Osteocyte (in vitro differentiated cells): ENCODE measurements around the gene SPSB3. TPM values are rescaled to one million over a fixed set of nuclear protein-coding genes. Genes with fewer than 3 reads are reported as not detected.

ENCODE experiments used
- DNase-seq: peaks from one replicate; pipeline ENCODE4 v3.0.0; 2021; ENCODE audit warnings: mixed read lengths; ENCODE audit not compliant: unreplicated experiment; ENCODE audit errors: extremely low spot score
- H3K27ac Mint-ChIP-seq: one replicate; pipeline ENCODE4 v1.8.0; 2021; ENCODE audit warnings: mild to moderate bottlenecking, mixed read lengths; ENCODE audit not compliant: unreplicated experiment
- H3K27me3 Mint-ChIP-seq: one replicate; pipeline ENCODE4 v1.8.0; 2021; ENCODE audit warnings: mixed read lengths; ENCODE audit not compliant: unreplicated experiment
- H3K36me3 Mint-ChIP-seq: one replicate; pipeline ENCODE4 v1.8.0; 2021; ENCODE audit warnings: mixed read lengths; ENCODE audit not compliant: unreplicated experiment
- H3K4me1 Mint-ChIP-seq: one replicate; pipeline ENCODE4 v1.8.0; 2021; ENCODE audit warnings: mixed read lengths; ENCODE audit not compliant: unreplicated experiment
- H3K4me3 Mint-ChIP-seq: one replicate; pipeline ENCODE4 v1.8.0; 2021; ENCODE audit warnings: mild to moderate bottlenecking, moderate library complexity, mixed read lengths; ENCODE audit not compliant: unreplicated experiment
- H3K9me3 Mint-ChIP-seq: one replicate; pipeline ENCODE4 v1.8.0; 2021; ENCODE audit warnings: mixed read lengths; ENCODE audit not compliant: unreplicated experiment
- total RNA-seq: library from RNA; stranded (reverse); gene quantifications from 2 replicates; pipeline ENCODE4 v1.2.1, GENCODE V29; 2021
- TF ChIP-seq, protein P1 (sequence below): fragments of 200-600 bp; sonication (generic); IDR thresholded peaks from 2 replicates; pipeline ENCODE4 v1.5.0; 2021; ENCODE audit warnings: antibody characterized with exemption, mild to moderate bottlenecking, moderate library complexity

SPSB3 gene
- total RNA-seq, 1 donor from 2014 or later: 53.4 TPM

DNA sequence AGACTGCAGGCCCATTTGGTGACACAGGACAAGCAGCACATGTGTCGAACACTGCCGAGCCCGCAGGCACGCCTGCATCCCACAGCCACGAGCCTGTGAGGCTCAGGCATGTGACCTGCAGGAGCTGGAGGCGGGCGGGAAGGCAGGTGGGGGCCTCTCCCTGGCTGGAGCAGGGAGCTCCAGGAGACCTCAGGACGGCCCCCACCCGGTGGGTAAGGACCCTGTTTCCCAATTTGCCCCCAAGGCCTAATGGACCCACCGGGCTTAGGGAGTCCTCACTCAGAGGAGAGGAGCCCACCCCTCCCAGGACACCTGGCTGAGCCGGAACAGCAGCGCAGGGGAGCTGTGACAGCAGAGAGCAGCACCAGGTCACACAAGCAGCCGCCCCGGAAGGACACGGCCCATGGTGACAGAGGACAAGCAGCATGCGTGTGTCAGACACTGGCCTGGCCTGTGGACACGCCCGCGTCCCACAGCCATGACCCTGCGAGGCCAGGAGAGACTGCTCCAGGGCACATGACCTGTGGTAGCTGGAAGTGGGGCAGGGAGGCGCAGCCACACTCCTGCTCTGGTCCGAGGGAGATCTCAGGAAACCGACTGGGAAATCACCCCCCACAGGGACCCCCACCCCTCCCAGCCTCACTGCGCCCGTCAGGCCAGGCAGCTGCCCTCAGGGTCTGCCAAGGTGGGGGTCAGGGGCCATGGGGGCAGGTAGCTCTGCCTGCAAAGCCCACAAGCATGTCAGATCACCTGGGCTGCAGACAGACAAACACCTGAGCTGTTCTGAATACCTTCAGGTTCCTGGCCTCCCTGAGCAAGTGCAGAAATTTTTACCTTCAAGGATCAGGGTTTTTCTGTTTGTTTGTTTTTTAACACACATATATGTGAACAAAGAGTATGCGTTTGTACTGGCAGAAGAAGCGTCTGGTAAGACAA lies 2.4 kb downstream of the SPSB3 start:
- Mint-ChIP-seq H3K27me3 (no peaks in the 10 kb centered on the region), H3K36me3 (no peaks in the 10 kb centered on the region), H3K4me3 (peak overlapping the region; percentile 18), H3K4me1 (peaks cover 26% of the 10 kb centered on the region), H3K9me3 (no peaks in the 10 kb centered on the region), H3K27ac (no peak overlapping the region)
- no peak for DNase-seq
- TF ChIP-seq, protein P1, sequence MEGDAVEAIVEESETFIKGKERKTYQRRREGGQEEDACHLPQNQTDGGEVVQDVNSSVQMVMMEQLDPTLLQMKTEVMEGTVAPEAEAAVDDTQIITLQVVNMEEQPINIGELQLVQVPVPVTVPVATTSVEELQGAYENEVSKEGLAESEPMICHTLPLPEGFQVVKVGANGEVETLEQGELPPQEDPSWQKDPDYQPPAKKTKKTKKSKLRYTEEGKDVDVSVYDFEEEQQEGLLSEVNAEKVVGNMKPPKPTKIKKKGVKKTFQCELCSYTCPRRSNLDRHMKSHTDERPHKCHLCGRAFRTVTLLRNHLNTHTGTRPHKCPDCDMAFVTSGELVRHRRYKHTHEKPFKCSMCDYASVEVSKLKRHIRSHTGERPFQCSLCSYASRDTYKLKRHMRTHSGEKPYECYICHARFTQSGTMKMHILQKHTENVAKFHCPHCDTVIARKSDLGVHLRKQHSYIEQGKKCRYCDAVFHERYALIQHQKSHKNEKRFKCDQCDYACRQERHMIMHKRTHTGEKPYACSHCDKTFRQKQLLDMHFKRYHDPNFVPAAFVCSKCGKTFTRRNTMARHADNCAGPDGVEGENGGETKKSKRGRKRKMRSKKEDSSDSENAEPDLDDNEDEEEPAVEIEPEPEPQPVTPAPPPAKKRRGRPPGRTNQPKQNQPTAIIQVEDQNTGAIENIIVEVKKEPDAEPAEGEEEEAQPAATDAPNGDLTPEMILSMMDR: no peak

DNA sequence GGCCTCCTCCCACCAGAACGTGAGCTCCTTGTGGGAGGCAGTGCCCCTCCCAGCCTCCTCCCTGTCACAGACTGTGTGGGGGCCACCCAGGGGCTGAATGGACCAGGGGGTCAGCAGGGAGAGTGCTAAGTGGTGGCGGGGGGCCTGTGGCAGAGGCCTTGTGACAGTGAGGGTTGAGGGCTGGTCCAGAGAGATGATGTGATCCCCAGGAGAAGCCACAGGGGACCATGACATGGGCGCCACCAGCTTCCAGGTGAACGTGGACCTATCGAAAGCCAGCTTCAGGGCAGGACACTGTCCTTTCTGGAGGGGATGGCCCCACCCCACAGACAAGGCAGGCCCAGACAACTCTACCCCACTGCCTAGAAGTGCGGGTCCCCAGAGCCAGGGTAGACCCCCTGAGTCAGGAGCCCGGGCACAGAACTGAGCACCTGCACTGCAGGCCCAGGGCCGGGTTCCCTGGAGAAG lies 3.1 kb downstream of the SPSB3 start:
- H3K4me1 Mint-ChIP-seq: peaks cover 27% of the 10 kb centered on the region
- TF ChIP-seq, protein P1: no peak
- H3K36me3 Mint-ChIP-seq: no peaks in the 10 kb centered on the region
- no peaks in the 10 kb centered on the region for H3K27me3 Mint-ChIP-seq
- no peak overlapping the region for H3K4me3 Mint-ChIP-seq
- DNase-seq: no peak
- no peaks in the 10 kb centered on the region for H3K9me3 Mint-ChIP-seq
- no peak overlapping the region for H3K27ac Mint-ChIP-seq

DNA sequence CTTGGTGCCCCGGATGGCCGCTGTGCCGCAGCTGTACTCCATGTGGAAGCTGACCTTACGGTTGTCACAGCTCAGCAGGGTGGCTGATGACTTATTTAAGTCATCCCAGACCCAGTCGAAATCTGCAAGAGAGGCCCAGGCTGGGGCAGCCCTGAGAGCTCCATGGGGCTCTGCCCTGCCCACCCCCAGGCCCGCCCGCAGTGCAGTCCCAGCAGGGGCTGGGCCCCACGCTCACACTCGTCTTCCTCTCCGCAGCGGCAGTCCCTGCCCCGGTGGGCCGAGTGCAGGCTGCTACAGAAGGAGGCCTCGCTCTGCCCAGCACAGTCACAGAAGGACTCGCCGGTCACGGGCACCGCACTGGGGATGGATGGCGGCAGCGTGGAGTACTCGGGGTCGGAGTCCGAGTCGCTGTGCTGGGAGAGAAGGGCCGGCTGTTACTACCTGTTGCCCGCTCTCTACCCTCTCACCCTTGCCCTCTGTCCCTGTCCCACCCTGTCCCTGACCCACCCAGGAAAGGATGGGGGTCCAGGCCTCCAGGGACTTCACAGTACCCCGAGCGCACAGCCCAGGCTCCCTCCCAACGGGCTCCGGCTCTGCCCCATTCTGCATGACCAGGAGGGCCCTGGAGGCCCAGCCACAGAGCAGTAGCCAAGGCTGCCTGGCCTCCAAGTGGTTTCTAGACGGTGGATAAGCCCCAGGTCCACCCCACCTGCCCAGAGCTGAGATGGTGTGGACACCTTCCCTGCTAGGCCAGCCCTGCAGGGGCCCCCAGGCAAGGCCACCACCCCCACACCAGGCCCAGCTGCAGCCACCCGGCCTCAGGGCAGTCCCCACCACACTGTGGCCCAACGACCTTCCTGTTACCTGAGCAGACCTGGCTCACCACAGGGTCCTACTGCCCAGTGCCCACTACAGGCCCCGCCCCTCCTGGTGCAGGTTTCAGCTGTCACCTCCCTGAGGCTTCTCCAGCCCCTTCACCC lies 3.9 kb downstream of the SPSB3 start:
- Mint-ChIP-seq H3K27ac (no peak overlapping the region), H3K27me3 (no peaks in the 10 kb centered on the region), H3K4me1 (peaks cover 25% of the 10 kb centered on the region), H3K9me3 (no peaks in the 10 kb centered on the region), H3K36me3 (no peaks in the 10 kb centered on the region), H3K4me3 (no peak overlapping the region)
- DNase-seq: no peak
- TF ChIP-seq, protein P1: no peak

GRCh38 chr16:1777375-1778199 lies 4.8 kb downstream of the SPSB3 start:
- H3K4me3 Mint-ChIP-seq: no peak overlapping the region
- H3K4me1 Mint-ChIP-seq: peaks cover 20% of the 10 kb centered on the region
- TF ChIP-seq, protein P1: no peak
- no peaks in the 10 kb centered on the region for H3K27me3 Mint-ChIP-seq
- H3K27ac Mint-ChIP-seq: no peak overlapping the region
- H3K9me3 Mint-ChIP-seq: no peaks in the 10 kb centered on the region
- H3K36me3 Mint-ChIP-seq: no peaks in the 10 kb centered on the region
- DNase-seq: no peak
